Urinary bladder (tissue), 4 donors: ENCODE data around the gene SCD5. TPM values are rescaled to one million over a fixed set of nuclear protein-coding genes. Genes with fewer than 3 reads are reported as not detected.

ENCODE experiments used
- DNase-seq: peaks from one replicate; pipeline ENCODE4 v3.0.0-alpha.2; 2015; ENCODE audit errors: extremely low spot score
- H3K27ac ChIP-seq: one replicate; pipeline ENCODE4 v1.5.1; 2013; ENCODE audit warnings: low read depth, mild to moderate bottlenecking, moderate library complexity
- H3K36me3 ChIP-seq: one replicate; pipeline ENCODE4 v1.6.1; 2013; ENCODE audit warnings: mild to moderate bottlenecking, moderate library complexity; ENCODE audit not compliant: insufficient read depth
- H3K4me1 ChIP-seq: one replicate; pipeline ENCODE4 v1.6.1; 2013; ENCODE audit warnings: mild to moderate bottlenecking, moderate library complexity; ENCODE audit not compliant: insufficient read depth
- H3K4me3 ChIP-seq: one replicate; pipeline ENCODE4 v1.5.1; 2013; ENCODE audit warnings: low read depth, low read length
- WGBS: extraction: QIAGEN DNeasy Blood & Tissue Kit; methylation state at CpG from one replicate; pipeline ENCODE4 v1.1.7; 2013; 5-methylcytosine and 5-hydroxymethylcytosine counted together
- polyA plus RNA-seq: library from polyadenylated mRNA; stranded (reverse); fragments of 200-250 nt; gene quantifications from one replicate; pipeline ENCODE4 v1.2.3, GENCODE V29; 2013
- total RNA-seq: library from RNA; depleted of rRNA; stranded (reverse); fragments of >200 nt; gene quantifications from one replicate; pipeline ENCODE4 v1.2.3, GENCODE V29; 2014
- donor health status: healthy with polysubstance abuse.
- donor health status: healthy.

The SCD5 gene
- total and polyA plus RNA-seq, 2 donors: 23.3 to 26.0 TPM

- Histone ChIP-seq H3K4me3 (no peak overlapping the region), H3K36me3 (no peaks in the 10 kb centered on the region), H3K27ac (no peak overlapping the region), H3K4me1 (no peaks in the 10 kb centered on the region)
- WGBS: 72% methylated on average over 2 of the region's 2 CpGs
- no peak for DNase-seq
Observed at GRCh38 chr4:82629238-82630000, 169.2 kb downstream of the SCD5 start.

DNA sequence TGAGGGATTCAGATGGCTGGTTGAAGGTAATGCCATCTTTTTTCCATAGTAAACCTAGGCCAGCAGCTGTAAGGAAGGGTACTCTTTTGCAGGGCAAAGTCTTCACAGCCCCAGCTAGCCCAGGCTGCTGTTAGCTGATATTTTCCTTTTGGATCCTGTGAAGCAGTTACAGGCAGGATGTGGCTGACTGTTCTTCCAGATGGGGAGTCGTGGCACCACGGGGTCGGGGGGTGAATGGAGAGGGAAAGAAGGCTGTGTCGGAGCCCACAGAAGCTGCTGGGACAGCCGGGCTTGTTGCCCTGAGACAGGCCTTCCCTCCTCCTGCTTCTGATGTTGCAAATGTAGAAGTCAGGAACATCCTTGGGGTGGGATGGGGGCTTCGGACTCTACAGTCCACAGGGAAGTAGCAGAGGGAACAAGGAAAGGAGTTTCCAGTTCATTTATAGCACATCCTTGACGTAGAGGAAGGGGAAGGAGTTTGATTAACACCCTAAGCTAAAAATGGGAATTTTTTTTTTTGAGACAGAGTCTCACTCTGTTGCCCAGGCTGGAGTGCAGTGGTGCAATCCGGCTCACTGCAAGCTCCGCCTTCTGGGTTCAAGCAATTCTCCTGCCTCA is 172.2 kb downstream of the SCD5 start:
- Histone ChIP-seq H3K36me3 (no peaks in the 10 kb centered on the region), H3K4me3 (no peak overlapping the region), H3K4me1 (no peaks in the 10 kb centered on the region), H3K27ac (no peak overlapping the region)
- no peak for DNase-seq
- 69% methylated on average over 9 of the region's 9 CpGs for WGBS

DNA sequence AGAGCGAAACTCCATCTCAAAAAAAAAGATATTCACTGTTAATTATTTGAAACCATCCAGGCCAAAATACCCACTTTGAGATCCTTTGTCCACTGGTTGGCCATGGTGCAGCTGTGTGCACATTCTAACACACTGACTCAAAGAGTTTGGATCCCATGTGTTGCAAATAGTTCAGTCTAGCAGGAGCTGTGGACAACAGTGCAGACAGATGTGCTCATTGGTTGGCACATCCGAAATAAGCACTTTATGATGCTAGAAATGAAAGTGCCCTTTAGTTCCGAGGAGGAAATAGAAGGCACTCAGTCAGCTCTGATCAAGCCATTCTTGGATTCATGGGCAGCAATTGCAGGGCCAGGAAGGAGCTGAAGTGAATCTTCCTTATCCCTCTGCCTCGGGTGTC is 173.8 kb downstream of the SCD5 start:
- H3K4me1 ChIP-seq: no peaks in the 10 kb centered on the region
- H3K36me3 ChIP-seq: no peaks in the 10 kb centered on the region
- no peak for DNase-seq
- no peak overlapping the region for H3K4me3 ChIP-seq
- 86% methylated on average over 4 of the region's 4 CpGs for WGBS
- no peak overlapping the region for H3K27ac ChIP-seq

GRCh38 chr4:82623121-82623683 is 175.4 kb downstream of the SCD5 start:
- DNase-seq: no peak
- H3K4me1 ChIP-seq: no peaks in the 10 kb centered on the region
- 71% methylated on average over 4 of the region's 4 CpGs for WGBS
- no peak overlapping the region for H3K4me3 ChIP-seq
- no peaks in the 10 kb centered on the region for H3K36me3 ChIP-seq
- no peak overlapping the region for H3K27ac ChIP-seq

- DNase-seq: no peak
- Histone ChIP-seq H3K4me3 (no peak overlapping the region), H3K4me1 (no peaks in the 10 kb centered on the region), H3K27ac (no peak overlapping the region), H3K36me3 (no peaks in the 10 kb centered on the region)
- WGBS: 93% methylated on average over 3 of the region's 3 CpGs
Observed at GRCh38 chr4:82621251-82621650, 177.3 kb downstream of the SCD5 start.

DNA sequence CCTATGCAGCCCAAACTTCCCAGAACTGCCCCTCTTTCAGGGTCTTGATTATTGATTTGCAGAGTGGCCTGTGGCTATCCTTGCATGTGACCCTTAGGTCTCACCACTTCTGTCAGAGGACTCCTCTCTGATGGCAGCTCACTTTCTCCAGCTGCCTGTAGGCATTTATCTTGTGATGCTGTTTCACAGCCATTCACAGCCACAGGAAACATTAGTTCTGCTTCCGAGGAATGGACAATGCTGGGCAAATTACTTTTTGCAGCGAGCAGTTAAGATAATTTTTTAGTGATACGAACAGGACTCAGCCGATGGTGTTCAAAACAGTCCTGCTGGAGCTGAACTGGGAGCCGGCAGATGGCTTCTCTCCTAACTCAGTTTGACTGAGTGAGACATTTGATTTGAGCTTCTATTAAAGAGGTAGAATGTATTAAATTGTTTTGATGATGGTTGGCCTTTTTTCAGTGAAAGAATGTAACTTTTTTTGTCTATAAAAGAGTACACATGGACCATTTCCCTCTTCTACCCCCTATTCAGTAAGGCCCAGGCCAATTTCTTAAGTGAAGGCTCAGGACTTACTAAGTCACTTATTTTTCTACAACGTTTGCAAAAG is 178.4 kb downstream of the SCD5 start:
- no peak overlapping the region for H3K27ac ChIP-seq
- no peak overlapping the region for H3K4me3 ChIP-seq
- H3K36me3 ChIP-seq: no peaks in the 10 kb centered on the region
- no peaks in the 10 kb centered on the region for H3K4me1 ChIP-seq
- DNase-seq: no peak
- 64% methylated on average over 6 of the region's 6 CpGs for whole genome bisulfite sequencing

DNA sequence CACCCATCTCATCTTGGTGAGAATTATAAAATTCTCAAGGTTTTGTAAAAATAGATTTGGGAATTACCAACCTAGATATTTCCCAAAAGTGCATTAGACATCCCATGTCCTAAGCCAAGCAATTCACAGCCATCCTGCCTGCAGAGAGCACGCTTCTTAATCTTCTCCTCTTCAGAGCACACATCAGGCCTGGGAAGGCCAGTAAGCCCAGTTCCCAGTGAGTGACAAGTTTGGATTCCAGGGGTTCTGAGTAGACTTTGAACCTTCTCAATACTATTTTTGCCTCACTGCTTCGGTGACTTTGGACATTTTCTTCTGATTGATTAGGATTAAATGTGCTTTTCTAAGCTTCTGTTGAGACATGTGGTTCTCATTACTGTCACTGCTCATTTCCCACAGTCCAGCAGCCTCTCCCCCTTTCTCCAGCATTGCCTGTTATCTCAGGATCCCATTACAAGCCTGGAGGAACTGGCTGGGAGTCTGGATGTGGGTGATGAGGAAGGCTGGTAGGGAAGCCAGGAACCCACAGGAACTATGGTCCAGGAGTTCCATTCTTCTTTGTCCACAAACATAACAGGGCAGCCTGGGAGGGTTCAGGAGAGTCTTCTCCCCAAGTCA is 180.4 kb downstream of the SCD5 start:
- Histone ChIP-seq H3K36me3 (no peaks in the 10 kb centered on the region), H3K4me1 (no peaks in the 10 kb centered on the region), H3K4me3 (no peak overlapping the region), H3K27ac (no peak overlapping the region)
- 59% methylated on average over 2 of the region's 2 CpGs for WGBS
- DNase-seq: no peak

DNA sequence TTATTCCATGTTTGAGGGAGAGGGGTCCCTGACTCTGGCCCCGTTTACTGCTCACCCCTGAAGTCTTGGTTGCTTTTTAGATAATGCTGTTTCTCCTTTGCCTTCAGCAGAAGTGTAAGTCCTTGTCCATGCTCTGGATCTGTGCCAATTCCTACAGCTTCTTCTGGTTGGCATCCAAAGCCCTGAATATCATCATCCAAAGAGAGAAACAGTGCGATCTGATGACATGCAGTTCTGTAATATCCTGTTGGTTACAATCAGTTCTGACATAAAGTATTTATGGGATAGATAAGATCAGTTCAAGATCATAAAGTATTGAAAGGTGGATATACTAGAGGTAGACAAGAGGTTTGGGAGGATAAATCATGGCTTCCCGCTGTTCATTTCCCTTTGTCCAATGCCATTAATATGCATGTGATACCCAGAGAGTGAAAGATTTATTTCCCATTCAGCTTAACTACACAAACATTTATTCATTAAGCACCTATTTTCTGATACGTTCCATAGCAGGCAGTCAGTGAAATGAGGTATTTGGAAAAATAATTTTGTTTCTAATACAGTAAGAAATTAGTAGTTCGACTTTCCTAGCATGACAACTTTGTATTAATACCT is 183.7 kb downstream of the SCD5 start:
- Histone ChIP-seq H3K36me3 (no peaks in the 10 kb centered on the region), H3K27ac (no peak overlapping the region), H3K4me3 (no peak overlapping the region), H3K4me1 (no peaks in the 10 kb centered on the region)
- 62% methylated on average over 5 of the region's 5 CpGs for WGBS
- no peak for DNase-seq

GRCh38 chr4:82613121-82613520 is 185.5 kb downstream of the SCD5 start:
- no peak for DNase-seq
- whole genome bisulfite sequencing: 80% methylated on average over 3 of the region's 3 CpGs
- Histone ChIP-seq H3K36me3 (no peaks in the 10 kb centered on the region), H3K4me3 (no peak overlapping the region), H3K27ac (no peak overlapping the region), H3K4me1 (no peaks in the 10 kb centered on the region)

DNA sequence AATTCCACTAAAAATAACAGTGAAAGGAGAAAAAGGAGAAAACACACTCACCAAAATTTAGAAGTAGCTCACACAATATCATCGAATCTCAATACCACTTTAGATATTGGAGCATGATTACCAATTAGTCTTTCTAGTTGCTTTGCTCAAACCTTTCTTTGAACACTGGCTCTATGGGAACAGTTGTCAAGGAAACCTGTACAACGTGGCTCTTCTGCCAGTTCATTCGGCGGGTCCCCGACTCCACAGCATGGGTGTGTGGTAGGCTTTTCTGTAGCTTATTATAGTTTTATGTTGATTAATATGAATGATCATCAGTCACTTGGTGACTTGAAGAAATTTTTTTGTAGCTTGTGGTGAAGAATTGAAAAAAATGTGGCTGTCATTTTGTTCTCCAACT is 186.6 kb downstream of the SCD5 start:
- 82% methylated on average over 5 of the region's 5 CpGs for WGBS
- no peaks in the 10 kb centered on the region for H3K4me1 ChIP-seq
- no peak overlapping the region for H3K27ac ChIP-seq
- H3K36me3 ChIP-seq: no peaks in the 10 kb centered on the region
- DNase-seq: no peak
- no peak overlapping the region for H3K4me3 ChIP-seq

DNA sequence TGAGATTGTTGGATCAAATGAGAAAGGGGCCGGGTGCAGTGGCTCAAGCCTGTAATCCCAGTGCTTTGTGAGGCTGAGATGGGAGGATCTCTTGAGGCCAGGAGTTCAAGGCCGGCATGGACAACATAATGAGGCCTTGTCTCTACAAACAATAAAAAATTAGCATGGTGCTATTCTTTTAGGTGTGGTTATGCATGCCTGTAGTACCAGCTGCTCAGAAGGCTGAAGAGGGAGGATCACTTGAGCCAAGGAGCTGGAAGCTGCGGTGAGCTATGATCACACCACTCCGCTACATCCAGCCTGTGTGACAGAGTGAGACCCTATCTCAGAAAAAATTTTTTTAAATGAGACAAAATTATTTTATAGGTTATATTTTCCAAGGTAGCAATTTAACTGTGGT is 187.1 kb downstream of the SCD5 start:
- 94% methylated on average over 4 of the region's 4 CpGs for WGBS
- Histone ChIP-seq H3K4me1 (no peaks in the 10 kb centered on the region), H3K27ac (no peak overlapping the region), H3K36me3 (no peaks in the 10 kb centered on the region), H3K4me3 (no peak overlapping the region)
- DNase-seq: no peak

DNA sequence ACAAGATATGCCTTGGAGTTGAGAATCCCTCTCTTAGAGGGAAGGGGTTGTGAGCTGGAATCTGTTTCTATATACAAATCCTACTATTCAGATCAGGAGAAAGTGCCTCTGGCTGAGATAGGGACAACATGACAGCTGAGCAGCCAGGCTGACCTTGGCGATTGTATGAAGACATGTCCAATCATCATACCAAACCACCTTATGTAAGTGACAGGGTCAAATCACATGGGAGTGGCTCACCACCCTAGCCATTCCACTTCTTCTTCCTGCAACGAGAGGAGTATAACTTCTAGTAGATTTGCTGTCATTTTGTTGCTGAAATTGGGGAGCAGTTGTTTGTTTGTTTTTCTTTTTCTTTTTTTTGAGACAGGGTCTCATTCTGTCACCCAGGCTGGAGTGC is 188.6 kb downstream of the SCD5 start:
- no peak for DNase-seq
- Histone ChIP-seq H3K27ac (no peak overlapping the region), H3K4me1 (no peaks in the 10 kb centered on the region), H3K36me3 (no peaks in the 10 kb centered on the region), H3K4me3 (no peak overlapping the region)
- WGBS: 83% methylated on average over 2 of the region's 2 CpGs

GRCh38 chr4:82606622-82607021 is 192.0 kb downstream of the SCD5 start:
- no peaks in the 10 kb centered on the region for H3K4me1 ChIP-seq
- no peak overlapping the region for H3K27ac ChIP-seq
- 96% methylated on average over 7 of the region's 7 CpGs for WGBS
- DNase-seq: no peak
- H3K4me3 ChIP-seq: no peak overlapping the region
- no peaks in the 10 kb centered on the region for H3K36me3 ChIP-seq
